ENCODE data around the gene MYO10. TPM values are rescaled to one million over a fixed set of nuclear protein-coding genes. Genes with fewer than 3 reads are reported as not detected.
"Not testable (repeated sequence)": the region's sequence is repeated elsewhere in the genome, so short reads cannot be mapped to it uniquely, and the experiment has no call there.

The MYO10 gene
- total and polyA plus RNA-seq, 4 donors = 27.9 to 77.7 (median 41.8) TPM

GRCh38 chr5:16754086-16754485 is 182.0 kb downstream of the MYO10 start:
- H3K4me1 ChIP-seq (ENCODE audit: control insufficient read depth, insufficient read depth, low read length) = peaks cover 9% of the 10 kb centered on the region
- WGBS (ENCODE audit: insufficient coverage) = no CpG with 5 or more reads among the region's 3 CpGs
- H3K4me3 ChIP-seq (ENCODE audit: low read depth, low read length) = no peak overlapping the region
- no peaks in the 10 kb centered on the region for H3K27me3 ChIP-seq (ENCODE audit: control insufficient read depth, insufficient read depth, low read length)
- H3K36me3 ChIP-seq (ENCODE audit: control insufficient read depth, insufficient read depth, low read length) = no peaks in the 10 kb centered on the region
- no peak for DNase-seq (ENCODE audit: low read depth in 4 of 6, low spot score in 6 of 6)
- H3K27ac ChIP-seq (ENCODE audit: low read depth, low read length) = no peak overlapping the region
- H3K9me3 ChIP-seq (ENCODE audit: control insufficient read depth, insufficient read depth, low read length) = no peaks in the 10 kb centered on the region

- Histone ChIP-seq H3K27ac (ENCODE audit: low read depth, low read length) (no peak overlapping the region), H3K4me3 (ENCODE audit: low read depth, low read length) (no peak overlapping the region), H3K27me3 (ENCODE audit: control insufficient read depth, insufficient read depth, low read length) (no peaks in the 10 kb centered on the region), H3K36me3 (ENCODE audit: control insufficient read depth, insufficient read depth, low read length) (no peaks in the 10 kb centered on the region), H3K9me3 (ENCODE audit: control insufficient read depth, insufficient read depth, low read length) (no peaks in the 10 kb centered on the region), H3K4me1 (ENCODE audit: control insufficient read depth, insufficient read depth, low read length) (peaks cover 9% of the 10 kb centered on the region)
- no peak for DNase-seq (ENCODE audit: low read depth in 4 of 6, low spot score in 6 of 6)
- WGBS (ENCODE audit: insufficient coverage) = 80% methylated on average over 4 of the region's 7 CpGs
Observed at GRCh38 chr5:16750445-16750844, 185.6 kb downstream of the MYO10 start.

- no peak overlapping the region for H3K27ac ChIP-seq (ENCODE audit: low read depth, low read length)
- no peak for DNase-seq (ENCODE audit: low read depth in 4 of 6, low spot score in 6 of 6)
- no peaks in the 10 kb centered on the region for H3K9me3 ChIP-seq (ENCODE audit: control insufficient read depth, insufficient read depth, low read length)
- no peak overlapping the region for H3K4me3 ChIP-seq (ENCODE audit: low read depth, low read length)
- WGBS (ENCODE audit: insufficient coverage) = 78% methylated on average over 4 of the region's 4 CpGs
- H3K27me3 ChIP-seq (ENCODE audit: control insufficient read depth, insufficient read depth, low read length) = no peaks in the 10 kb centered on the region
- H3K36me3 ChIP-seq (ENCODE audit: control insufficient read depth, insufficient read depth, low read length) = no peaks in the 10 kb centered on the region
- peaks cover 9% of the 10 kb centered on the region for H3K4me1 ChIP-seq (ENCODE audit: control insufficient read depth, insufficient read depth, low read length)
Observed at GRCh38 chr5:16749626-16750025, 186.5 kb downstream of the MYO10 start.

- no peak overlapping the region for H3K4me3 ChIP-seq (ENCODE audit: low read depth, low read length)
- peaks cover 14% of the 10 kb centered on the region for H3K4me1 ChIP-seq (ENCODE audit: control insufficient read depth, insufficient read depth, low read length)
- DNase-seq (ENCODE audit: low read depth in 4 of 6, low spot score in 6 of 6) = no peak
- peaks cover 3% of the 10 kb centered on the region for H3K27me3 ChIP-seq (ENCODE audit: control insufficient read depth, insufficient read depth, low read length)
- H3K36me3 ChIP-seq (ENCODE audit: control insufficient read depth, insufficient read depth, low read length) = no peaks in the 10 kb centered on the region
- WGBS (ENCODE audit: insufficient coverage) = 98% methylated on average over 12 of the region's 15 CpGs
- no peak overlapping the region for H3K27ac ChIP-seq (ENCODE audit: low read depth, low read length)
- H3K9me3 ChIP-seq (ENCODE audit: control insufficient read depth, insufficient read depth, low read length) = no peaks in the 10 kb centered on the region
Observed at GRCh38 chr5:16744164-16744880, 191.8 kb downstream of the MYO10 start.

GRCh38 chr5:16742938-16743337 is 193.2 kb downstream of the MYO10 start:
- 78% methylated on average over 1 of the region's 5 CpGs for WGBS (ENCODE audit: insufficient coverage)
- Histone ChIP-seq H3K36me3 (ENCODE audit: control insufficient read depth, insufficient read depth, low read length) (no peaks in the 10 kb centered on the region), H3K27me3 (ENCODE audit: control insufficient read depth, insufficient read depth, low read length) (peaks cover 3% of the 10 kb centered on the region), H3K27ac (ENCODE audit: low read depth, low read length) (peak overlapping the region; percentile 95), H3K4me1 (ENCODE audit: control insufficient read depth, insufficient read depth, low read length) (peaks cover 21% of the 10 kb centered on the region), H3K9me3 (ENCODE audit: control insufficient read depth, insufficient read depth, low read length) (no peaks in the 10 kb centered on the region), H3K4me3 (ENCODE audit: low read depth, low read length) (no peak overlapping the region)
- DNase-seq (ENCODE audit: low read depth in 4 of 6, low spot score in 6 of 6) = no peak

- H3K27ac ChIP-seq (ENCODE audit: low read depth, low read length) = peak overlapping the region; percentile 95
- H3K27me3 ChIP-seq (ENCODE audit: control insufficient read depth, insufficient read depth, low read length) = peaks cover 3% of the 10 kb centered on the region
- H3K4me1 ChIP-seq (ENCODE audit: control insufficient read depth, insufficient read depth, low read length) = peaks cover 26% of the 10 kb centered on the region
- 0% methylated on average over 1 of the region's 11 CpGs for WGBS (ENCODE audit: insufficient coverage)
- no peaks in the 10 kb centered on the region for H3K36me3 ChIP-seq (ENCODE audit: control insufficient read depth, insufficient read depth, low read length)
- peak overlapping the region; percentile 59 for H3K4me3 ChIP-seq (ENCODE audit: low read depth, low read length)
- H3K9me3 ChIP-seq (ENCODE audit: control insufficient read depth, insufficient read depth, low read length) = no peaks in the 10 kb centered on the region
- DNase-seq (ENCODE audit: low read depth in 4 of 6, low spot score in 6 of 6) = peak in 2 of 6 donors; percentile 75 to 82
Observed at GRCh38 chr5:16740811-16741392, 195.2 kb downstream of the MYO10 start.

- Histone ChIP-seq H3K27ac (ENCODE audit: low read depth, low read length) (peak overlapping the region; percentile 95), H3K4me1 (ENCODE audit: control insufficient read depth, insufficient read depth, low read length) (peaks cover 32% of the 10 kb centered on the region), H3K27me3 (ENCODE audit: control insufficient read depth, insufficient read depth, low read length) (peaks cover 3% of the 10 kb centered on the region), H3K4me3 (ENCODE audit: low read depth, low read length) (peak overlapping the region; percentile 59), H3K36me3 (ENCODE audit: control insufficient read depth, insufficient read depth, low read length) (no peaks in the 10 kb centered on the region), H3K9me3 (ENCODE audit: control insufficient read depth, insufficient read depth, low read length) (no peaks in the 10 kb centered on the region)
- WGBS (ENCODE audit: insufficient coverage) = 11% methylated on average over 11 of the region's 17 CpGs
- peak in 2 of 6 donors; percentile 74 to 76 for DNase-seq (ENCODE audit: low read depth in 4 of 6, low spot score in 6 of 6)
Observed at GRCh38 chr5:16740066-16740810, 195.8 kb downstream of the MYO10 start.

GRCh38 chr5:16738393-16738792 is 197.7 kb downstream of the MYO10 start:
- peak overlapping the region; percentile 93 for H3K27ac ChIP-seq (ENCODE audit: low read depth, low read length)
- H3K4me3 ChIP-seq (ENCODE audit: low read depth, low read length) = peak overlapping the region; percentile 29

GRCh38 chr5:16737620-16738364 is 198.3 kb downstream of the MYO10 start:
- Histone ChIP-seq H3K36me3 (ENCODE audit: control insufficient read depth, insufficient read depth, low read length) (no peaks in the 10 kb centered on the region), H3K4me3 (ENCODE audit: low read depth, low read length) (peak overlapping the region; percentile 29), H3K4me1 (ENCODE audit: control insufficient read depth, insufficient read depth, low read length) (peaks cover 52% of the 10 kb centered on the region), H3K27me3 (ENCODE audit: control insufficient read depth, insufficient read depth, low read length) (peaks cover 3% of the 10 kb centered on the region), H3K27ac (ENCODE audit: low read depth, low read length) (peak overlapping the region; percentile 93), H3K9me3 (ENCODE audit: control insufficient read depth, insufficient read depth, low read length) (no peaks in the 10 kb centered on the region)
- DNase-seq (ENCODE audit: low read depth in 4 of 6, low spot score in 6 of 6) = peak in 2 of 6 donors; percentile 49 to 64
- WGBS (ENCODE audit: insufficient coverage) = 33% methylated on average over 9 of the region's 11 CpGs

More at GRCh38 chr5:16738393-16738792, 197.7 kb downstream of the MYO10 start:
- peaks cover 49% of the 10 kb centered on the region for H3K4me1 ChIP-seq (ENCODE audit: control insufficient read depth, insufficient read depth, low read length)
- H3K9me3 ChIP-seq (ENCODE audit: control insufficient read depth, insufficient read depth, low read length); H3K36me3 ChIP-seq (ENCODE audit: control insufficient read depth, insufficient read depth, low read length); H3K27me3 ChIP-seq (ENCODE audit: control insufficient read depth, insufficient read depth, low read length); DNase-seq (ENCODE audit: low read depth in 4 of 6, low spot score in 6 of 6): not testable (repeated sequence)
- no CpG with 5 or more reads among the region's 5 CpGs for WGBS (ENCODE audit: insufficient coverage)

Measured in spinal cord (tissue), 10 donors.